H1 (cell line): ENCODE data around the gene SLC48A1. TPM values are rescaled to one million over a fixed set of nuclear protein-coding genes. Genes with fewer than 3 reads are reported as not detected.

Experiments used
- CHD7 ChIP-seq: fragments of 300-600 bp; sonication (generic); IDR thresholded peaks from 2 replicates; pipeline ENCODE4 v1.7.1; 2012; ENCODE audit warnings: low read length, moderate library complexity, mild to moderate bottlenecking, inconsistent platforms; ENCODE audit not compliant: insufficient replicate concordance
- CREB1 ChIP-seq: IDR thresholded peaks from 2 replicates; pipeline ENCODE4 v1.6.1; 2012; ENCODE audit warnings: inconsistent platforms
- CTBP2 ChIP-seq: IDR thresholded peaks from 2 replicates; pipeline ENCODE4 v1.7.0; 2011; ENCODE audit warnings: borderline replicate concordance, mild to moderate bottlenecking, moderate library complexity, mixed read lengths, low read length; ENCODE audit not compliant: insufficient read depth, insufficient read length
- MAFK ChIP-seq: IDR thresholded peaks from 2 replicates; pipeline ENCODE4 v1.6.1; 2012; ENCODE audit warnings: low read depth, mild to moderate bottlenecking, improper control_type of control experiment, low read length
- SIRT6 ChIP-seq: IDR thresholded peaks from one replicate; pipeline ENCODE4 v1.7.1; 2012; ENCODE audit warnings: low read length, inconsistent platforms
- polyA plus RNA-seq, 7 experiments: library from polyadenylated mRNA; depleted of rRNA in 3 of 7; stranded (reverse) in 5 of 7; unstranded in 2 of 7; fragments of >200 nt in 5 of 7; fragments of 200-250 nt in 2 of 7; gene quantifications; 1 replicate in 5 of 7; 2 replicates in 1 of 7; 4 replicates in 1 of 7; pipeline versions ENCODE4 v1.2.1 to v1.2.3, GENCODE V29; 2011 to 2013; ENCODE audit warnings: missing spikeins in 2 of 7, mixed read lengths in 2 of 7
- total RNA-seq: library from RNA; stranded (reverse); fragmentation: NEBNext Ultra II Directional; extraction: Animal tissue kit (Norgen Biotek cat#: 25700); gene quantifications from 2 replicates; pipeline ENCODE4 v1.2.1, GENCODE V29; 2021

Gene SLC48A1
- total and polyA plus RNA-seq, 2 of the 8 experiments (the other 6 are each of a cell fraction or from before 2014, with no cell fraction given), result 9.5 to 14.1 TPM

- TF ChIP-seq CHD7, result no peak
- no peak for TF ChIP-seq SIRT6
- no peak for TF ChIP-seq MAFK
- TF ChIP-seq CREB1, result no peak
- no peak for TF ChIP-seq CTBP2
Observed at GRCh38 chr12:47762850-47763465, 10.1 kb upstream of the SLC48A1 start (continued).
